ENCODE data around the gene OCLN. TPM values are rescaled to one million over a fixed set of nuclear protein-coding genes. Genes with fewer than 3 reads are reported as not detected.
"Not testable (repeated sequence)": the region's sequence is repeated elsewhere in the genome, so short reads cannot be mapped to it uniquely, and the experiment has no call there.

The OCLN gene
- total RNA-seq, 1 donor from 2014 or later: 0.53 TPM

- H3K27me3 ChIP-seq; DNase-seq (ENCODE audit: low spot score in 2 of 2); H3K4me1 ChIP-seq; intact Hi-C loops (cut with DNase I); H3K36me3 ChIP-seq; H3K27ac ChIP-seq; H3K9me3 ChIP-seq; H3K4me3 ChIP-seq: not testable (repeated sequence)
These were observed 75.5 kb downstream of the OCLN start for GRCh38 chr5:69568072-69568471.

- H3K36me3 ChIP-seq; H3K9me3 ChIP-seq; H3K4me1 ChIP-seq; H3K27me3 ChIP-seq; intact Hi-C loops (cut with DNase I); H3K4me3 ChIP-seq; H3K27ac ChIP-seq; DNase-seq (ENCODE audit: low spot score in 2 of 2): not testable (repeated sequence)
These were observed 90.8 kb downstream of the OCLN start for GRCh38 chr5:69583356-69583755.

DNA sequence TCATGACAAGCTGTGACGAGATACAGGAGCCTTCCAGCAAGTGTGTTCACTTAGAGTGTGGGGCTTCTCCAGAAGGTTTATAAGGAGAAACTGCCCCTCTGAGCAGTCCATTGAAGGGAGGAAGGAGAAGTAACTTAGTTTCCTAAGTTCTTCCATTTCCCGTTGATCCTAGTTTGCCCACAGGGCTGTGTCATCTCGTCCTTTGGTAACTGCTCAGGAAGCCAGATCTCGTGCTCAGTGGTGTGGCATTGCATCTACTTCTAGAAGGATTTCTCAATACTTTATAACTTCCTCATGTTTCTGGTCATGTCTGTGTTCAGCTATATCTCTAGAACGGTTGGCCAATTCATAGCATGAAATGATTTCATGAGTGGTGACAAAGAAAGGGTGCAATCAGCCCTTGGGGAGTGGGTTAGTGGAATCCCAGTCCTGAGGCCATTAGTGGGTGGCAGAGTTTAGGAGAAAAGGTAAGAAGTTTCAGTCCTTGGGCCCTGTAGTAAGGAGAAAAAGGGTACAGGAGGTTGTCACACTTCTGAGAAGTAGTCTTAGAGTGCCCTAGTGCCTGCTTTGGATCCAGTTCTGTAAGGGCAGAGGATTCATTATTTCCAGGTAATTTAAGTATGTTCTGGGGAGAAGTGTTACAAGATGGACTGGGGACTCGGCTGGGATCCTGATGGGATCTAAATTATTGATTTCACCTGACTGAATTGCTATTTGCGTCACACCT, 103.7 kb downstream of the OCLN start:
- H3K9me3 ChIP-seq; H3K4me3 ChIP-seq; DNase-seq (ENCODE audit: low spot score in 2 of 2); H3K4me1 ChIP-seq; intact Hi-C loops (cut with DNase I); H3K27me3 ChIP-seq; H3K36me3 ChIP-seq; H3K27ac ChIP-seq: not testable (repeated sequence)

GRCh38 chr5:69601947-69602346, 109.4 kb downstream of the OCLN start:
- H3K4me1 ChIP-seq; H3K4me3 ChIP-seq; H3K36me3 ChIP-seq; DNase-seq (ENCODE audit: low spot score in 2 of 2); intact Hi-C loops (cut with DNase I); H3K27me3 ChIP-seq; H3K9me3 ChIP-seq; H3K27ac ChIP-seq: not testable (repeated sequence)

DNA sequence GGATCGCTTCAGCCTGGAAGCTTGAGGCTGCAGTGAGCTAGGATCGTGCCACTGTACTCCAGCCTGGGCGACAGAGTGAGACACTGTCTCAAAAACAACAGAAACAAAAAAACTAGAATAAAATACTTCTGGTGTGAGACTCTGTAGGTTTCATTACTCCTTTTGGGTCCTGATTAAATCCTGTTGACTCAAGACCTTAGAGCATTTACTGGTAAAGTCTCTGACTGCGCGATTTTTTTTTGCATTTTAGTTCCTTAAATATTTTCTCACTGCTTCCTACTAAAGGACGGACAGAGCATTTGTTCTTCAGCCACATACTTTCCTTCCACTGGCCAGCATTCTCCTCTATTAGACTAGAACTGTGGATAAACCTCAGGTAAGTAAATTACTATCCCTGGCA, 114.2 kb downstream of the OCLN start:
- not testable (repeated sequence) for H3K4me3 ChIP-seq; DNase-seq (ENCODE audit: low spot score in 2 of 2)

More for the DNA sequence above, 114.2 kb downstream of the OCLN start:
- H3K4me1 ChIP-seq; H3K36me3 ChIP-seq; H3K27me3 ChIP-seq; H3K9me3 ChIP-seq; intact Hi-C loops (cut with DNase I); H3K27ac ChIP-seq: not testable (repeated sequence)

Other genes with a start within 250 kb of the OCLN start
- gene CCDC125, start 160.0 kb upstream of the OCLN start, total RNA-seq: 5.2 TPM
- 3.9 TPM for gene AK6, start 123.3 kb upstream of the OCLN start, total RNA-seq
- 6.3 TPM for gene TAF9, start 123.3 kb upstream of the OCLN start, total RNA-seq
- gene RAD17, start 123.0 kb upstream of the OCLN start, total RNA-seq: 24.4 TPM
- gene MARVELD2, start 77.7 kb upstream of the OCLN start, total RNA-seq: not detected
- 4.2 TPM for gene GTF2H2C, start 67.4 kb downstream of the OCLN start, total RNA-seq

All from ascending aorta (tissue), 2 donors.